ENCODE results near the gene CATSPER3. TPM values are rescaled to one million over a fixed set of nuclear protein-coding genes. Genes with fewer than 3 reads are reported as not detected.

The CATSPER3 gene
- polyA plus RNA-seq, 1 donor (not counting 4 experiments of a cell fraction or from before 2014, with no cell fraction given) = 0.31 TPM

- no peak for TF ChIP-seq EZH2 (IDR thresholded peaks at IDR 0.05; ENCODE audit: low read length)
- TF ChIP-seq CTCF (optimal IDR thresholded peaks at IDR 0.05 in 1 of 3, IDR thresholded peaks at IDR 0.05 in 1 of 3, conservative IDR thresholded peaks at IDR 0.05 in 1 of 3; ENCODE audit: extremely low read depth in 1 of 3, insufficient read depth in 2 of 3, low read length in 3 of 3) = no peak
- dilution Hi-C loops (cut with MboI; ENCODE audit: extremely low pct_ligation_motif_present, low sequenced_read_pairs) = no loop called here
- DNase-seq (ENCODE audit: low read depth, low spot score) = no peak
- H3K27me3 ChIP-seq (ENCODE audit: control insufficient read depth, extremely low read depth, insufficient read depth, low read length) = peaks cover 93% of the 10 kb centered on the region
- H2AFZ ChIP-seq (ENCODE audit: control insufficient read depth, low read length) = no peak overlapping the region
- H3K4me3 ChIP-seq (ENCODE audit: control insufficient read depth in 2 of 3, extremely low read depth in 1 of 3, insufficient read depth in 2 of 3, low read depth in 1 of 3, low read length in 3 of 3) = no peak overlapping the region
- H3K36me3 ChIP-seq (ENCODE audit: control insufficient read depth in 2 of 2, extremely low read depth in 1 of 2, insufficient read depth in 2 of 2, low read length in 2 of 2) = no peaks in the 10 kb centered on the region
- FAIRE-seq = no peak
- no peaks in the 10 kb centered on the region for H3K9me1 ChIP-seq (ENCODE audit: control insufficient read depth, extremely low read depth, insufficient read depth, low read length)
- no peaks in the 10 kb centered on the region for H4K20me1 ChIP-seq (ENCODE audit: control insufficient read depth, extremely low read depth, insufficient read depth, low read length)
- no peak overlapping the region for H3K4me2 ChIP-seq (ENCODE audit: control insufficient read depth, extremely low read depth, insufficient read depth, low read depth, low read length)
- H3K27ac ChIP-seq (ENCODE audit: control insufficient read depth, insufficient read depth, low read length) = no peak overlapping the region
- no peaks in the 10 kb centered on the region for H3K4me1 ChIP-seq (ENCODE audit: control insufficient read depth, extremely low read depth, insufficient read depth, low read length)
- H3K79me2 ChIP-seq (ENCODE audit: control insufficient read depth, insufficient read depth, low read length) = no peaks in the 10 kb centered on the region
- H3K9me3 ChIP-seq (ENCODE audit: control insufficient read depth, low read depth, low read length) = no peaks in the 10 kb centered on the region
- H3K9ac ChIP-seq (ENCODE audit: control insufficient read depth, extremely low read depth, insufficient read depth, low read length) = no peak overlapping the region
Observed at GRCh38 chr5:135047347-135047695, 79.6 kb downstream of the CATSPER3 start.

- Histone ChIP-seq H3K9me3 (ENCODE audit: control insufficient read depth, low read depth, low read length) (no peaks in the 10 kb centered on the region), H3K4me3 (ENCODE audit: control insufficient read depth in 2 of 3, extremely low read depth in 1 of 3, insufficient read depth in 2 of 3, low read depth in 1 of 3, low read length in 3 of 3) (no peak overlapping the region), H3K4me2 (ENCODE audit: control insufficient read depth, extremely low read depth, insufficient read depth, low read depth, low read length) (no peak overlapping the region), H3K79me2 (ENCODE audit: control insufficient read depth, insufficient read depth, low read length) (no peaks in the 10 kb centered on the region), H3K27me3 (ENCODE audit: control insufficient read depth, extremely low read depth, insufficient read depth, low read length) (peaks cover 87% of the 10 kb centered on the region), H2AFZ (ENCODE audit: control insufficient read depth, low read length) (no peak overlapping the region), H3K27ac (ENCODE audit: control insufficient read depth, insufficient read depth, low read length) (no peak overlapping the region), H3K4me1 (ENCODE audit: control insufficient read depth, extremely low read depth, insufficient read depth, low read length) (no peaks in the 10 kb centered on the region), H4K20me1 (ENCODE audit: control insufficient read depth, extremely low read depth, insufficient read depth, low read length) (no peaks in the 10 kb centered on the region), H3K9me1 (ENCODE audit: control insufficient read depth, extremely low read depth, insufficient read depth, low read length) (no peaks in the 10 kb centered on the region), H3K9ac (ENCODE audit: control insufficient read depth, extremely low read depth, insufficient read depth, low read length) (no peak overlapping the region), H3K36me3 (ENCODE audit: control insufficient read depth in 2 of 2, extremely low read depth in 1 of 2, insufficient read depth in 2 of 2, low read length in 2 of 2) (no peaks in the 10 kb centered on the region)
- DNase-seq (ENCODE audit: low read depth, low spot score) (no peak), FAIRE-seq (no peak)
- dilution Hi-C loops (cut with MboI; ENCODE audit: extremely low pct_ligation_motif_present, low sequenced_read_pairs) = no loop called here
- TF ChIP-seq EZH2 (IDR thresholded peaks at IDR 0.05; ENCODE audit: low read length) (no peak), CTCF (optimal IDR thresholded peaks at IDR 0.05 in 1 of 3, IDR thresholded peaks at IDR 0.05 in 1 of 3, conservative IDR thresholded peaks at IDR 0.05 in 1 of 3; ENCODE audit: extremely low read depth in 1 of 3, insufficient read depth in 2 of 3, low read length in 3 of 3) (no peak)
Observed at GRCh38 chr5:135048286-135048685, 80.6 kb downstream of the CATSPER3 start.
